SHP77 treated with DMSO at 0.1 percent for 48 hours (cell line): ENCODE results near the gene KANSL1L.

Experiments used
- DNase-seq: peaks from one replicate; lab custom pipeline; 2025; lab: John Stamatoyannopoulos, UW

Gene KANSL1L

DNA sequence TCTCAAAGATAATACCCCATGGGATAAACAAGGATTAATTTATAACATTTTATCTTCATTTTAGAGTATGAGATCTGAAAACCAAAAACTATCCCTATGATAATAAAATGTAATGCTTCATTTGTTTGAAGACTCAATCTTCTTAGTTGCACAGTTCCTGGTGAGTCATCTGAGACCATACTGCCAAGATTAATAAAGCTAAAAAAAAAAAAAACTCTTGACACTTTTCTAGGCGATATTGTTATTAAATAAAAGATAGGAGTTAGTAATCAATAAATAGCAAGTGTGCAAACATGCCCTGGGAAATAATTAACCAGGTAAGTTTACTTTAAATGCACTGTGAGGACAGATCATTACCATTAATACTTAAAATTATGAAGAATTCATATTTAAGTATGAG lies 84.9 kb downstream of the KANSL1L start:
- DNase-seq = no peak

DNA sequence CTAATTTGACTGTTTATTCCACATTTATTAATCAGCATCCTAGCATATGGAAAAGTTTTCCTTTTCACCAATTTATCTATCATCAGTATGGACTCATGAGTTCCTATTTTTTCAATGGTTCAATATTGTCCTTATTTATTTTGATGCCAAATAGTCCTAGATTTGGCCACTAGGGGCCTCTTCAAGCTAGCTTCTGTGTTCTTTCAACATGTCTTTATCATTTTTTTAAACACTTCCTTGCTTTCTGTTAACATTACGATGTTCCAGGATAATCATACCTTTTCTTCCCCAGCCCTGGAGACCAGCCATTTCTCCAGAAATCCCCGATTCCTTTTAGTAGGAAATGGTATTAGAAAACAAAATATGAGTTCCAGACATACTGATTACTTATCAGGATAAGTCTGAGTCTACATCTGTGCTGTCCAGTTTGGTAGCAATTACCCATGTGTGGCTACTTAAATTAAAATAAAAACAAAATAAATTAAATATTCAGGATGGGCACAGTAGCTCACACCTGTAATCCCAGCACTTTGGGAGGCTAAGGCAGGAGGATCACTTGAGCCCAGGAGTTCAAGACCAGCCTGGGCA lies 98.2 kb downstream of the KANSL1L start:
- DNase-seq = no peak

DNA sequence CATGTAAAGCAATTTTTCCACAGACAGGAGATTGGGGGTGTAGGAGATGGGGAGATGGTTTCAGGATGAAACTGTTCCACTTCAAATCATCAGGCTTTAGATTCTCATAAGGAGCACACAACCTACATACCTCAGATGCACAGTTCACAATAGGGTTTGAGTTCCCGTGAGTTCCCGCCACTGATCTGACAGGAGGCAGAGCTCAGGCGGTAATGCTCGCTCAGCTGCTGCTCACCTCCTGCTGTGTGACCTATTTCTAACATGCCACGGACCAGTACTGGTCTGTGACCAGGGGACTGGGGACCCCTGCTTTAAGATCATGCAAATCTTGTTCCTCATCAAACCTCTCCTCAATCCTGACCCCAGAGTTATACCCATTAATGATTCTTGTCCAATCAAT lies 98.7 kb downstream of the KANSL1L start:
- no peak for DNase-seq

DNA sequence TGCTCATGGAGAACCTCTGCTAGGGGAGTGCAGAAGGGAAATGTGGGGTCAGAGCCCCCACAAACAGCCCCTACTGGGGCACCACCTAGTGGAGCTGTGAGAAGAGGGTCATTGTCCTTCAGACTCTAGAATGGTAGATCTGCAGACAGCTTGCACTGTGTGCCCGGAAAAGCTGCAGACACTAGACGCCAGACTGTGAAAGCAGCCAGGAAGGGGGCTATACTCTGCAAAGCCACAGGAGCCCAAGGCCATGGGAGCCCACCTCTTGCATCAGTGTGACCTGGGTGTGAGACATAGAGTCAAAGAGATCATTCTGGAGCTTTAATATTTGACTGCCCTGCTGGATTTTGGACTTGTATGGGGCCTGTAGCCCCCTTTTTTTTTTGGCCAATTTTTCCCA lies 107.9 kb downstream of the KANSL1L start:
- DNase-seq = no peak

DNA sequence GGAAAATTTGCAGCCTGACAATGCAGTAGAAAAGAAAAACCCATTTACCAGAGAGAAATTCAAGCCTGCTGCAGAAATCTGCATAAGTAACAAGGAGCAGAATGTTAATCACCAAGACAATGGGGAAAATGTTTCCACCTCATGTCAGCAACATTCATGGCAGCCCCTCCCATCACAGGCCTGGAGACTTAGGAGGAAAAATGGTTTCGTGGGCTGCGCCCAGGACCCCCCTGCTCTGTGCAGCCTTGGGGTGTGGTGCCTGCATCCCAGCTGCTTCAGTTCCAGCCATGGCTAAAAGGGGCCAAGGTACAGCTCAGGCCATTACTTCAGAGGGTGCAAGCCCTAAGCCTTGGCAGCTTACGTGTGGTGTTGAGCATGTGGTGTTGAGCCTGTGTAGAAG lies 115.4 kb downstream of the KANSL1L start:
- no peak for DNase-seq

DNA sequence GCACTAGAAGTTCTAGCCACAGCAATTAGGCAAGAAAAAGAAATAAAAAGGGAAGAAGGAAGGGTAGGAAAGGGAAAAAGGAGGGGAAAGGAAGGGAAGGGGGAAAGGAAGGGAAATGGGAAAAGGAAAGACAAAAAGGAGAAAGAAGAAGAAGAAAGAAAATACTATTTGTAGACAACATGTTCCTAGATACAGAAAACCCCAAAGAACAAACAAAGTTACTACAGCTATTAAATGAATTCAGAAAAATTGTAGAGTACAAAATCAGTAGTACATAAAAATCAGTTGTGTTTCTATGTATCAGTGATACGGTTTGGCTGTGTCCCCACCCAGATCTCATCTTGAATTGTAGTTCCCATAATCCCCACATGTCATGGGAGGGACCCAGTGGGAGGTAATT lies 116.5 kb downstream of the KANSL1L start:
- no peak for DNase-seq

DNA sequence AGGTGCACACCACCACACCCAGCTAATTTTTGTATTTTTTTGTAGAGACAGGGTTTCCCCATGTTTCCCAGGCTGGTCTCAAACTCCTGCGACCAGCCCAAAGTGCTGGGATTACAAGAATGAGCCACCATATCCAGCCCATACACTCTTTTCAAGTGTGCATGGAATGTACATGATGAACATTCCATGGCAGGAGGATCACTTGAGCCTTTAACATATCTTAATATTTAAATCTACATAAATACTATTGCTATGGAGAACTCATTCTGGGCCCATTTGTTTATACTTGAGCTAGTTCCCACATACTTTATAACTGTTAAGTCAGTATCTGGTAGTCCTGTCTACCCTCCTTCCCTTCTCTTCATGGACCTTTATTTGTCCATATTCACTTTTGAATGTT lies 120.3 kb downstream of the KANSL1L start:
- DNase-seq = no peak

DNA sequence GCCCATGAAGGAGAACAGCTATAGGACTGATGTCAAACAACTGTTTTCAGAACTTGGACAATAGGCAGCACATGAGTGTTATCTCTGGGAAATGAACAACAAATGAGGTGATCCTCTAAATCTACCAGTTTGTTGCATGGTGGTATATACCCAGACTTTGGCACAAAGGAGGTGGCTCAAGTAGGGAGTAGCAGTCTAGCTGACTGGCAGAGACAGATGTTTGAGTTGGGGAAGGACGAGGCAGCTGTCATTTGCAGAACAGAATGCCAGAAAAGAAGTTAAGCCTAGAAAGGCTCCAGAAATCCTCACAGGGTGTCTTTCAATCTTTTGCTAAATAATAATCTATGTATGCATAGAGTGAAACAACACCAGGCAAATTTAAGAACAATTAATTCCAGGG lies 121.4 kb downstream of the KANSL1L start:
- DNase-seq = no peak

DNA sequence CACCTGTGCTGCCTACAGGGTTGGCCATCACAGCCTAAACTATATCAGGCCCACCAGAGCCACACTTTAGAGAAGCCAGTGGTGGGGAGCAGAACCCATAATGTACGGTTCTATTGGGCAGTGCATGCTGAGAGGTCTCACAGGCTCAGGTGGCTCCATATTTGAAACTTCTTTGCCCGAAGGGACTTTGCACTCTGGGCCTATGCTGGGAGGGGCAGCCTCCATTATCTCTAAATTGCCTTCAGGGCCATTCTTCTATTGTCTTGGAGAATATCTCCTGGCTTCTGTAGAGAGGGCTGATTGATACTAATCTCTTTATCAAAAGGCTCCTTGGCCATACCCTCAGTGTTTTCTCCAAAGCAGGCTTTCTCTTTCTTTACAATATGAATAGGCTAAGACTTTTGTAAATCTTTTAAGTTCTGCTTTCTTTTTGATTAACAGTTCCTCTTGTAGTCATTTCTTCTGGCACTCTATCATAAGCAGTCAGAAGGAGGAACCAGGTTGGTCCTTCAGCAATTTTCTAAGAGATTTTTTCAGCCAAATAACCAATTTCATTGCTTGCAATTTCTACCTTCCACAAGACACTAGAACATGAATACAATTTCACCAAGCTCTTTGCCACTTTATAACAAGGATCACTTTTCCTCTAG lies 124.2 kb downstream of the KANSL1L start:
- no peak for DNase-seq

DNA sequence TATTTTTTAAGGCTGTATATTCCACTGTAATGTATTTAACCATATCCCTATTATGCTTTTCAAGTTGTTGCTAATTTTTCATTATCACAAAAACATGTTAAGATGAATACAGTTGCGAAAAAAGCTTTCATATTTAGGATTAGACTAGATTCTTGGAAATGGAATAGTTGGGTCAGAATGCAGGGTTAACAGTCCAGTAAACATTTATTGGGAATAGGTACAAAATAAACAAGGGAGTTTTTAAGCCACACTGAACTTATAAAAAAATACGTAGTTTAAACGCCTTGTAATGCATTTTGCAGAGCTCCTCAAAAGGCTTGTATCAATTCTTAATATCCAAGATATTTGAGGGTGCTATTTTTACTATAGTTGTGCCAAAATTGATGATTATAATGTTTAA lies 133.1 kb downstream of the KANSL1L start:
- DNase-seq = no peak

DNA sequence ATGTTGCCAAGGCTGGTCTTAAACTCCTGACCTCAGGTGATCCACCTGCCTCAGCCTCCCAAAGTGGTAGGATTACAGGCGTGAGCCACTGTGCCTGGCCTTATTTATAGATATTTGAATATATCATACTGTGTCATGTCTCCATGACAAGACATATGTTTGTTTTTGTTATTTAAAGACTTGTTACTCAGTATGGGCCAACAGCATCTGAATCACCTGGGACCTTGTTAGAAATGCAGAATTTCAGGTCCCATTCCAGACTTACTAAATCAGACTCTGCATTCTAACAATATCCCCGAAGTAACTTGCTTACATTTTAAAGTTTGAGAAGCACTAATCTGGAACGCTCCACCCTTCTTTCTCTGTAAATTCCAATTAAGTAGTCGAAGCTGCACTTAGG lies 135.5 kb downstream of the KANSL1L start:
- no peak for DNase-seq

DNA sequence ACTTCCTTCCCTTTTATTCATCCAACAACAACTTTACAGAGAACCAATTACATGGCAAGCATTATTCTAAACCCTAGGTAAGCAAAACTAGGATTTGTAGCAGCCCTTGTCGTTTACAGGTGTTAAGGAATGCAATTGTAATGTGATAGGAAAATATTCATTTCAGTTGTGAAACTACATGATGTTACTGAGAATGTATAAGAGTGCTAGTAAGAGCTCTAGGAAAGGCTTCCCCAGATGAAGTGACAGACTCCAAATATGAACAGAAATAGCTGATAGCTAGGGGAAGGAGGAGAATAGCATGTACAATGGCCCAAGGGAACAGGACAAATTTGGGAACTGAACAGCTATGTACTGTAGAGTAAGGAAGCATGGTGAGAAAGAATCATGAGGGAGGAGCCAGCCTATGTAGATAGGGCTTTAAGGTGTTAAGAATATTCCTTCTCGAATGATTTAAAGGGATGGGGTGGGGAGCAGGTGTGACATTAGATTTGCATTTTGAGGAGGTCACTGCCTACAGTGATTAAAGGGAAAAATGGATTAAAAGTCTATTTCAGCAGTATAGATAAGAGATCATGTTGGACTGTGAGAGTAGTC lies 137.0 kb downstream of the KANSL1L start:
- no peak for DNase-seq

DNA sequence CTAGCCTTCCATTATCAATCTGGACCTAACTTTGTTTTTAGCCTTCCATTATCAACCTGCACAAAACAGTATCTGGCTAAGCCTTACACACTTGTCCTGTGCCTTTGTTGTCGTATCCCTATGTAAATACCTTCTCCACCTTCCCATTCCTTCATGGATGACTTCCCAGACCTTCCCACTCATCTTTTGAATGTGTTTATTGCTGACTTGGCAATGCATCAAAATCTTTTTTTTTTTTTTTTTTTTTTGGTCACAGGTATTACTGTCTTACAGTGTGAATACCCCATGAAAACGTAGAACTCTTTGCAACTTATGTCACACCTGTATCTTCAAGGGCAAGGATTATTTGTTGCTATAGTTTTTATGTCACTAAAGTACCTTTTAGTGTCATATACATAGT lies 143.0 kb downstream of the KANSL1L start:
- no peak for DNase-seq

DNA sequence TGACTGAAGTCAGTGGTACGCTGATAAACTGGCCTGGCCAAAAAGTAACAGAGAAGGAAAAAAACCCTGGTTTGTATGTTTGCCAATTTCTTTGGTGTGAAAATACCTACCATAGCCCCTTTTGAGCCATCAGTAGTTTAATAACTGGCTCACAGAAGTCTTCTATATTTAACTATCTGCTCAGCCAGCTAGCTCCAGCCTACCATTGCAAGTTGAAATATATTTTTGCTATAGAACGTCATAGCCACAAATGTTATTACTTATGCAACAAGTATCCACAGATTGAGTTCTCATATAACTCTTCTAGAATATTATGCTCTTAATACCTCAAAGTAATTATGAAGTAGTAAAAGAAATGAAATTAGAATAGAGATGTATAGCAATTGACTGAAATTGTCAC lies 143.6 kb downstream of the KANSL1L start:
- no peak for DNase-seq

DNA sequence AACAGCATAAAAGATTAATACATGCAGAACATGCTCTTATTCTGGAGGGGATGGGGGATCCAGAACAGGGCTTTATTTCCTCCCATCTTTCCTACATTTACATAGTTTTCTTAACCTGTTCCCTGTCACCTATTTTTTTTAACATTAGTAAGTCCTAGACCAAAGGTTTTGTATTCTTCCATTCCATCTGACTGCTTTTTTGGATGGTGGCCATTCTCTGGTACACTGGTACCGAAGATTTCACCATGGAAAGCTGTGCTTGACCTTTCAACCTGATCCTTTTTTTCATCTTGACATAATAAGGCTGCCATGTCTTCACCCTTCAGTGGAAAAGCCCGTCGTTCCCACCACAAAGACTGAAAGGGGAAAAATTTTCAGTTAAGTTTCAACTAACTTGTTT lies 148.4 kb downstream of the KANSL1L start:
- DNase-seq = no peak

DNA sequence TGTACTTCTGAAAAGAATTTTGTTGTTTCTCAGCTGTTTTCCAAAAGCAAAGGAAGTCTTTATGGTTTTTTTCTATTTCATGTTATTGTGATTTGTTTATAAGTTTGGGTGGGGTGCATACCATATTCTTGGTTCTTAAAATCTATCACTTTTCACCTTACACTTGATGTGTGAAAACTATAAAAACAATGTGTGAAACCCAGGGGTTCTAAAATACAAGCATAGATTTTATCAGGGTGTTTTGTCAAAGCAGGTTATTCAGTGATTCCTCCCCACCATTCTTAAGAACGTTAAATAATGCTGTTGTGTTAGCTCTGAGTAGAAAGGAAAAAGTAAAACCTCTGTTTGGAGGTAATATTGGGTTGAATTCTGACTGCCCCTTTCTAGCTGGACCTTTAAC lies 151.1 kb downstream of the KANSL1L start:
- no peak for DNase-seq

DNA sequence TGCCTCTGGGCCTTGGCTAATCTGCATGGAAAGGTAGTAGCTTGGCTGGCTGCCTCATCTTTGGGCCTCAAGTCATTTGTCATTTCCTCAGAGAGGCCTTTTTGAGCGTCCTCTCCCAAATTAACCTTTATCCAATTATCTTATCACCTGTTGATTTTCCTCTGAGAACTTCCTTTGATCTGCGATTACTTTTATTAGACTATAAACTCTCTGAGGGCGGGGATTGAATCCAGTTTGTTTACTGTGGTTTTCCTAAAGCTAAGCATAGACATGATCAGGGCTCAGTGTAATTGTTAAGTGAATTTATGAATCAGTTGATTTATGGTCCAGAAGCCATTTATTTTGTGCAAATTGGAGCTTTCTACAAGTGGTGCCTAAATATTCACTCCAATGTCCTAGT lies 161.3 kb downstream of the KANSL1L start:
- no peak for DNase-seq

DNA sequence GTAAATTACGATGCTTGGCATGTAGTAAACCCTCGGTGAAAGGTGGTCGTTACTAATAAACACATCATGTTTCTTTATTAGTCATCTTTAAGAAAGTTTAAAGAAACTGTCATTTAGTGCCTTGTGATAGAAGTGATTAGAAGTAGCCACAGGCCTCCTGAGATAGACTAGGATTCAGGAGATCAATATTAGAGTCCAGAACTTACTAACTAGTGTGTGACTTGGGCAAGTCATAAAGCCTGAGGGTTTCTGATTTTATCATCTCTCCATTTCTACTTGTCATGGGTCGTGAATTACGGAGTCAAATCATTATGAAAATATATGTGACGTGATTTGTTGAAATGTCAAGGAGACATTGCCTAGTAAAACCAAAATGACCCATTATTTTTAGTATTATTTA lies 162.1 kb downstream of the KANSL1L start:
- DNase-seq = no peak

DNA sequence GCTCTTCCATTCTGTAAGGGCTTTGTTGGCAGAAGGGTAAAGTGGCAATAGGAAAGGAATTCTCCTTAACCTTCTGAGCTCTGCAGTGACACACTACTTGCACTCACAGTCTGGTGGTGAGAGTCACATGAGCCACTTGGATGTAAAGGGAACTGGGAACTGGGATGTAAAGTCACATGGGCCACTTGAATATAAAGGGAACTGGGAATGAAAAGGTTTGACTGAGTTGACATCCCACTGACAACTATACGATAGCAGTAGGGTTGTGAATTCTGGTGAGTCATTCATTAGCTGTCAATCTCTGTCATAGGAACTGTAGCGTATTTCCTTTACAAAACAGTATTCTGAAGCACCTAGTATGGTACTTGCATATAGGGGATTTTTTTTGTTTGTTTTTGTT lies 163.3 kb downstream of the KANSL1L start:
- no peak for DNase-seq

DNA sequence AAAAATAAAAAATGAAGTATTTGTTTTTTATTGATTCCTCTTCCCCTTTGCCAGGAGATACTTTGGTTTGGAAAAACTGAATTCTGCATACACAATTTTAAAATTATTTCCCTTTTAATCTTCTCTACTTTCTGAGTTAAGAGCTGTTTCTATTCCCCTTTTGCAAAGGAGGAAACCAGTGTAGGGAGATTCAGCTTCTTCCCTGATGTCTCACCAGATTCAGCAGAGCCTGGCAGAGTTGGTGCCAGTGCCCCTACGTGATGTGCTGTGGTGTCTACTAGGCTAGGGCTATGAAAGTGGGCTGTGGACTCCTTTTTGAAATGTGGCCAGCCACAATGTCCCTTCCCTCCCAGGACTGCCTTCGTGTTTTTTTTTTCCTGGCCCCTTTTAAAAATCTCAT lies 166.3 kb downstream of the KANSL1L start:
- DNase-seq = no peak

DNA sequence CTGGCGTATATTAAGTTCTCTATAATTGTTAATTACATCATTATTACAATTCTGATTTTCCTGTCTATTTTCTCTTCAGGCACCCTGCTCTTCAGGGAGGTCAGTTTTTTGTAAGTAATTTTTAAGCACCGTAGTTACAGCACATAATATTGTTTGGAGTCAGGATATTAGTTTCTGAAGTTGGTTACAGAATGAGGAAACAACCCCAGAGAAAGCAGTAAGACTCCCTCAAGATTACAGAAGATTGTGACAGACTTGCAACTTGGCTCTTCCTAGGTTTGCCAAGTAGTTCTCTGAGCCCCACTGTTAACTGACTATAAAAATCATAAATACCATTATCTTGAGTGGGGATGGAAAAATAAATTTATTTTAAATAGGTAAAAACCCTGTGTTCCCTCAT lies 167.8 kb downstream of the KANSL1L start:
- no peak for DNase-seq

DNA sequence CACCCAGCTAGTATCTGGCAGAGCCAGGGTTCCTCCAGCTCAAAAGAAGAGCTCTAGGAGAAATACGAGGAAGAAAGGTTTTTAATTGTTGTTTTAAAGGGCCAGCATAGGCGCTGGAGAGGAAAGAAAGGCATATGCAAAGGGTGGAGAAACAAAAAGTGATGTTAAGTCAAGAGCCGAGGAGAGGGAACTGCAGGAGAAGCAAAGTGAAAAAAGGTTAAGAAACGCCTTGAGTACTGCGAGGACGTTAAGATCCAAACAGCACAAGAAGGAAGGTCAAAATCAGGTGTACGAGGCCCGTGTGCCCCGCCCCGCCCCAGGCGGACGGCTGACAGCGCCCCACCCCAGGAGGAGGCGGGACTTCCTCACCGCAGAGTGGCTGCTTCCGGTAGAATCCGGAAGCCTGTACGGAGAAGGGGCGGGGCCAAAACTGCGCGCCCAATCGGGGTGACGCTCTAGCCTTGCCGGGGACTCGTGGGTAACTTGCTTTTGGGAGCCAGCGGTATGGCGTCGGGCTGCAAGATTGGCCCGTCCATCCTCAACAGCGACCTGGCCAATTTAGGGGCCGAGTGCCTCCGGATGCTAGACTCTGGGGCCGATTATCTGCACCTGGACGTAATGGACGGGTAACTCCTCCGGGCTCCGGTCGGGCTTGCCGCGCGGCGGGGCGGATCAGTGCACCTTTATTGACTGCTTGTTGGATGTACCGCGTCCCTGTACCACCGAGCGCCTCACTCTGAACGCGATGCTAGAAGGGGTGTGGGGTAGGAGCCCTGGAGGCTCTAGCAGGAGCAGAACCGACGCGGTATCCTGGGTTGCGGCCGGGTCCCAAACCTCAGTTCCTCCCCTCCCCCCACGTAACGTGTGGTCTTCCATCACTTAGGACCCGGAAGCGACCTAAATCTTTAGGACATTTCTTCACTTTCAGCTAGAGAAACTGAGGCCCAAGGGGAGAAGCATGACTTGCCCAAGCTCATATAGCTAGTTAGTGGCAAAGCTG lies 168.8 kb downstream of the KANSL1L start, which contains the start of gene RPE:
RPE (plus strand) TSS at position 481 of the 1,000 bp plus-strand sequence; CDS start at position 505, 24 bp downstream.
- DNase-seq = peak; percentile 70
